Head of caudate nucleus (tissue), 42 donors: ENCODE measurements around the gene ZNF805.
"Not testable (repeated sequence)": the region's sequence is repeated elsewhere in the genome, so short reads cannot be mapped to it uniquely, and the experiment has no call there.

ENCODE experiments used
- DNase-seq, 42 donors: peaks; one replicate each; pipeline versions ENCODE4 v3.0.0 to v3.0.0-alpha.2; 2020 to 2021; ENCODE audit warnings: mixed read lengths in 7 of 42
- intact Hi-C: fragments of 100-400 bp; cut with DNase I; formaldehyde crosslinking; loops from one replicate; pipeline ENCODE4 v1.15.0; 2022

Gene ZNF805

GRCh38 chr19:57240311-57241090 lies at the start of gene ZNF805:
Gene ZNF805 (plus strand): TSS chr19:57240632. CDS start chr19:57240892, 260 bp downstream.
- intact Hi-C loops, result no loop called here
- DNase-seq, result peak; percentile 94 to 99 (median 96)

- DNase-seq, result peak; percentile 85 to 96 (median 94)
- intact Hi-C loops, result no loop called here
These were observed 49.0 kb upstream of the ZNF805 start, which contains the start of gene ZNF264 for GRCh38 chr19:57191141-57192076. Gene ZNF264 (plus strand): TSS chr19:57191500. CDS start chr19:57191914, 414 bp downstream.

GRCh38 chr19:57192077-57192420 lies 48.4 kb upstream of the ZNF805 start:
- peak in 2 of 42 donors; percentile 5 to 21 for DNase-seq
- intact Hi-C loops, result no loop called here

GRCh38 chr19:57192993-57193392 lies 47.4 kb upstream of the ZNF805 start:
- DNase-seq, result no peak
- intact Hi-C loops, result no loop called here

- DNase-seq, intact Hi-C loops: not testable (repeated sequence)
These were observed 42.6 kb upstream of the ZNF805 start for GRCh38 chr19:57197874-57198273.

GRCh38 chr19:57202160-57202559 lies 38.3 kb upstream of the ZNF805 start:
- intact Hi-C loops, result no loop called here

GRCh38 chr19:57210381-57210780 lies 30.1 kb upstream of the ZNF805 start:
- intact Hi-C loops, result no loop called here
- no peak for DNase-seq

More at GRCh38 chr19:57202160-57202559, 38.3 kb upstream of the ZNF805 start:
- DNase-seq, result no peak

GRCh38 chr19:57212109-57212508 lies 28.3 kb upstream of the ZNF805 start:
- DNase-seq, result no peak

GRCh38 chr19:57227502-57227901 lies 12.9 kb upstream of the ZNF805 start:
- intact Hi-C loops, result no loop called here
- DNase-seq, result peak in 1 of 42 donors; percentile 18

More at GRCh38 chr19:57212109-57212508, 28.3 kb upstream of the ZNF805 start:
- intact Hi-C loops, result no loop called here

- peak in 1 of 42 donors; percentile 5 for DNase-seq
- intact Hi-C loops, result no loop called here
These were observed 8.7 kb upstream of the ZNF805 start for GRCh38 chr19:57231686-57232085.

GRCh38 chr19:57233207-57233606 lies 7.2 kb upstream of the ZNF805 start:
- DNase-seq, result peak in 1 of 42 donors; percentile 10
- intact Hi-C loops, result no loop called here

- intact Hi-C loops, result no loop called here
- peak in 2 of 42 donors; percentile 2 to 35 for DNase-seq
These were observed 486 bp upstream of the ZNF805 start for GRCh38 chr19:57239982-57240310.

- DNase-seq, result peak in 3 of 42 donors; percentile 4 to 35 (median 9)
- intact Hi-C loops, result no loop called here
These were observed 744 bp downstream of the ZNF805 start for GRCh38 chr19:57241176-57241575.

GRCh38 chr19:57242821-57243220 lies 2.4 kb downstream of the ZNF805 start:
- no peak for DNase-seq
- intact Hi-C loops, result no loop called here

- intact Hi-C loops, result no loop called here
- no peak for DNase-seq
These were observed 4.1 kb downstream of the ZNF805 start for GRCh38 chr19:57244513-57244912.

- intact Hi-C loops, result no loop called here
- DNase-seq, result no peak
These were observed 4.6 kb downstream of the ZNF805 start for GRCh38 chr19:57245066-57245465.

GRCh38 chr19:57245959-57246358 lies 5.5 kb downstream of the ZNF805 start:
- intact Hi-C loops, result no loop called here
- DNase-seq, result no peak

GRCh38 chr19:57248646-57249045 lies 8.2 kb downstream of the ZNF805 start:
- intact Hi-C loops, result no loop called here
- no peak for DNase-seq

- DNase-seq, result no peak
- intact Hi-C loops, result no loop called here
These were observed 8.9 kb downstream of the ZNF805 start for GRCh38 chr19:57249329-57249728.

GRCh38 chr19:57253767-57254166 lies 13.3 kb downstream of the ZNF805 start:
- DNase-seq, intact Hi-C loops: not testable (repeated sequence)
